ENCODE results near the gene CBR3. TPM values are rescaled to one million over a fixed set of nuclear protein-coding genes. Genes with fewer than 3 reads are reported as not detected.
A peak's percentile ranks its signal among the peaks of the same experiment; 100 is the strongest.
"Not testable (repeated sequence)": the region's sequence is repeated elsewhere in the genome, so short reads cannot be mapped to it uniquely, and the experiment has no call there.

The CBR3 gene
- total RNA-seq, 4 donors from 2014 or later: 15.4 to 32.0 (median 18.4) TPM

DNA sequence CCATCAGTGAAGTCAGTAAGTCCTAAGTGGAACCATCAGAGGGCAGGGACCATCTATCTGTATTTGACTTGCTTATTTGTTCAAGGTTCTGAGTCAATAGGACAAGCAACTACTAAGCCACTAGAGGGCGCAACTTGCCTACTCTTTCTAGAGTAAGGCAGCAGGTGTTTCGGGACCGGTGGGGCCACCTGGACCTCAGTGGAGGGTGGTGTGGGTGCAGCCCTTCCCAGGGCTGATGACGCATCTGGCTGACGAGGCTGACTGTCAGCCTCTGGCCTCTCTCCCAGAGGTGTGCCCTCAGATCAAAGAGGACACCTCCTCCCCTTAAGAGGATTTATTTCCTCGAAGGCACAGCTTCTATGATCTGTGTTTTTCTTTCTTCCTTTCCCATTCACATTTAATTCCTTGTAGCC, 6.6 kb downstream of the CBR3 start:
- TF ChIP-seq, protein P1, sequence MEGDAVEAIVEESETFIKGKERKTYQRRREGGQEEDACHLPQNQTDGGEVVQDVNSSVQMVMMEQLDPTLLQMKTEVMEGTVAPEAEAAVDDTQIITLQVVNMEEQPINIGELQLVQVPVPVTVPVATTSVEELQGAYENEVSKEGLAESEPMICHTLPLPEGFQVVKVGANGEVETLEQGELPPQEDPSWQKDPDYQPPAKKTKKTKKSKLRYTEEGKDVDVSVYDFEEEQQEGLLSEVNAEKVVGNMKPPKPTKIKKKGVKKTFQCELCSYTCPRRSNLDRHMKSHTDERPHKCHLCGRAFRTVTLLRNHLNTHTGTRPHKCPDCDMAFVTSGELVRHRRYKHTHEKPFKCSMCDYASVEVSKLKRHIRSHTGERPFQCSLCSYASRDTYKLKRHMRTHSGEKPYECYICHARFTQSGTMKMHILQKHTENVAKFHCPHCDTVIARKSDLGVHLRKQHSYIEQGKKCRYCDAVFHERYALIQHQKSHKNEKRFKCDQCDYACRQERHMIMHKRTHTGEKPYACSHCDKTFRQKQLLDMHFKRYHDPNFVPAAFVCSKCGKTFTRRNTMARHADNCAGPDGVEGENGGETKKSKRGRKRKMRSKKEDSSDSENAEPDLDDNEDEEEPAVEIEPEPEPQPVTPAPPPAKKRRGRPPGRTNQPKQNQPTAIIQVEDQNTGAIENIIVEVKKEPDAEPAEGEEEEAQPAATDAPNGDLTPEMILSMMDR (IDR thresholded peaks at IDR 0.05): peak in 1 of 3 donors; percentile 19
- peak; percentile 96 for ATAC-seq (ENCODE audit: low FRiP score)
- peak; percentile 59 for DNase-seq (ENCODE audit: low spot score)

DNA sequence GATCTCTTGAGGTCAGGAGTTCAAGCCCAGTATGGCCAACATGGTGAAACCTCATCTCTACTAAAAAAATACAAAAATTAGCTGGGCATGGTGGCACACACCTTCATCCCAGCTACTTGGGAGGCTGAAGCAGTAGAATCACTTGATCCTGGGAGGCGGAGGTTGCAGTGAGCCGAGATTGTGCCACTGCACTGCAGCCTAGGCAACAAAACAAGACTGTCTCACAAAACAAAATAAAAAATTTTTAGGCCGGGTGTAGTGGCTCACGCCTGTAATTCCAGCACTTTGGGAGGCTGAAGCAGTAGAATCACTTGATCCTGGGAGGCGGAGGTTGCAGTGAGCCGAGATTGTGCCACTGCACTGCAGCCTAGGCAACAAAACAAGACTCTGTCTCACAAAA, 9.4 kb downstream of the CBR3 start:
- DNase-seq (ENCODE audit: low spot score); ATAC-seq (ENCODE audit: low FRiP score): not testable (repeated sequence)

DNA sequence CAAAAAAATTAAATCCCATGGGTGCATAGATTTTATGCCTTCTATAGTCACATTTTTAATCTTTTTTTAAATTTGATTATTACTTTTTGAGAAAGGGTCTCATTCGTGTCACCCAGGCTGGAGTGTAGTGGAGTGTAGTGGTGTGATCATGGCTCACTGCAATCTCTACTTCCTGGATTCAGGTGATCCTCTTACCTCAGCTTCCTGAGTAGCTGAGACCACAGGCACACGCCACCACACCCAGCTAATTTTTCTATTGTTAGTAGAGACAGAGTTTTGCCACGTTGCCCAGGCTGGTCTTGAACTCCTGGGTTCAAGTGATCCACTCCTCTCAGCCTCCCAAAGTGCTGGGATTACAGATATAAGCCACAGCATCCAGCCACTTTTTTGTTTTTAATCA, 10.4 kb downstream of the CBR3 start:
- TF ChIP-seq, protein P1 (IDR thresholded peaks at IDR 0.05): no peak
- DNase-seq (ENCODE audit: low spot score) (no peak), ATAC-seq (ENCODE audit: low FRiP score) (no peak)

DNA sequence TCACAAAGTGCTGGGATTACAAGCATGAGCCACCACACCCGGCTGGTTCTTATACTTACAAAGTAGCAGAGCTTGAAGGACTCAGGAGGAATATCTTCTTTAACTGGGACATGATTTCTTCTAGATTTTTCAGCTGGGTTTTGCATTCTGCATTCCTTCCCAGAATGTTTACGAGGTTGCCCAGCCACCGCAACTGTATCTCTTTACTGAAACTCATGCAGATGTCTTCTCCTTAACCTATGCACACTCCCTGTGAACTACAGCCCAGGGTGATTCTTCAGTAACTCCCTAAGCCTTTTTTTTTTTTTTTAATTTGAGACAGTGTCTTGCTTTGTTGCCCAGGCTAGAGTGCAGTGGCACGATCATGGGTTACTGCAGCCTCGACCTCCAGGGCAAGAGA, 13.0 kb downstream of the CBR3 start:
- ATAC-seq (ENCODE audit: low FRiP score): no peak
- TF ChIP-seq, protein P1 (IDR thresholded peaks at IDR 0.05): no peak

DNA sequence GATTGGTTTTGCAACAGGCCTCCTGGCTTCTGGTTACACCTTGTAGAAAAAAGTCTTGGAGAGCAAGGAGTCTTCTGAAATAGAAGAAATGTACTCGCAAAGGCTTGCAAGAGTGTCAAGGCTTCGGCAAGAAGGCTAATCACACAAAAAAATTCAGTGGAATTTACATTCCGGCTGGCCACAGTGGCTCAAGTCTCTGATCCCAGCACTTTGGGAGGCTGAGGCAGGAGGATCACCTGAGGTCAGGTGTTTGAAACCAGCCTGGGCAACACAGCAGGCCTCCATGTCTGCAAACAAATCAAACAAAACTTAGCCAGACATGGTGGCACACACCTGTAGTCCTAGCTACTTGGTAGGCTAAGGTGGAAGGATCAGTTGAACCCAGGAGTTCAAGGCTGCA, 14.0 kb downstream of the CBR3 start:
- no peak for ATAC-seq (ENCODE audit: low FRiP score)
- DNase-seq (ENCODE audit: low spot score): no peak
- TF ChIP-seq, protein P1 (IDR thresholded peaks at IDR 0.05): no peak

More for the DNA sequence above, 13.0 kb downstream of the CBR3 start:
- DNase-seq (ENCODE audit: low spot score): no peak

DNA sequence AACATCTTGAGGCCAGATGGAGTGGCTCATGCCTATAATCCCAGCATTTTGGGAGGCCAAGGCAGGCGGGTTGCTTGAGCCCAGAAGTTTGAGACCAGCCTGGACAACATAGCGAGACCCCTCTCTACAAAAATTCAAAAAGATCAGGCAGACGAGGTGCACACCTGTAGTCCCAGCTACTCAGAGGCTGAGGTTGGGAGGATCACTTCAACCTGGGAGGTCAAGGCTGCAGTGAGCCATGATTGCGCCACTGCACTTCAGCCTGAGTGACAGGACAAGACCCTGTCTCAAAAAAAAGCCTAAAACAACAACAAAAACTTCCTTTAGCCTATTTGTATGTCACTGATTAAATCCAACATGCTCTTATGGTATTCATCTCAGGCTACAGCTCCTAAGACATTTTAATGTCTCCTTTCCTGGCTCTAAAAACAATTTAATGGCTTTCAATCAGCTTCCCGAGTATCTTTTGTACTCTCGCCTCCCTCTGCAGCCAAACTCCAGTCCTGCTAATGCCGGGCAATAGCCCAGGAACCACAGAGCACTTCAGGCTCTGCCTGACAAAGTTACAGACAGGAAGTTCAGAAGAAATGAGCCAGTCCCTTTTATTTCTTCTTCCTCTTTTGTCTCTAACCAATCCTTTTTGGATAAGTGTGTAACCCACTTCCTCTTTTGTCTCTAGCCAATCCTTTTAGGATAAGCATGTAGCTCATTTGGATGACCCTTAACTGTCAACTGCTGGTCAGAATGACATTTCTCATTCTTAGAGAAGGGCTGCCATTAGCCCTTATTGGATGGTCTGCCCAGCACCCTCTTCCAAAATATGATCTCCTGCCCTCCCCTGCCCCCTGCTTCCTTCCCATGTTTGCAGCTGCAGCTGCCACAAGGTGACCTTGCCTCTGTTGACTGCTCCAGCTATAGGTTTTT, 15.2 kb downstream of the CBR3 start:
- ATAC-seq (ENCODE audit: low FRiP score): no peak
- TF ChIP-seq, protein P1 (IDR thresholded peaks at IDR 0.05): no peak
- DNase-seq (ENCODE audit: low spot score): no peak

DNA sequence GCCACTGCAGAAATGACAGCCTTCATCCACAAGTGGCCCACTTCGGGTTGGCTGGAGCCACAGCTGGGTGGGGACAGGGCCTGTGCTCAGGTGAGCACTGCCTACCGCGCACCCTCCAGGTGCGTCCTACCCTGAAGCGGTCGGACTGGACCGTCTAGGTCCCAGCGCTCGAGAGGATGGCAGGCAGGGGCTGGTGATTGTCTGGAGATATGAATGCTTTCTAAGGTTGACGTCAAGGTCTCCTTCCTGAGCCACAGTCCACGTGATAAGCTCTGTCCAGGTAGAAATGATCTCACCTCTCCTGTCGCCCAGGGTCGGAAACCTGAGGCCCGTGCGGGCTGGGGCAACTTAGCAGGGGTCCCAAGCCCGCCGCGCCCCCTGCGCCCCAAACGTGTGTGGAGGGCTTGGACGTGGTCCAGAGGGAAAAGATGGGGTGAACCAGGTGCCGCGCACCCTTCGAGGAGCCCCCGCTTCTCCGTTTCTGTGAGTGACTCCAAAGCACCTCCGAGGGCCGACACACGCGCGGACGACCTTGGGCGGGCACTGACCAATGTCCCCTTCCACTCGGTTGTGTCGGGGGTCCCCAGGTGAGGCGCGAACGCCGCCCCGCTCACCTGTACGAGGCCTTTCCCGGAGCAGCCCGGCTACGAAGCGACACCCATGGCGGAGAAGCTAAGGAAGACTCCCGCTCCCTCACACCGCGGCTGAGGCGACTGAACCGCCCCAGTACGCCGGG, 20.9 kb downstream of the CBR3 start:
- ATAC-seq (ENCODE audit: low FRiP score): no peak
- DNase-seq (ENCODE audit: low spot score): no peak
- TF ChIP-seq, protein P1 (IDR thresholded peaks at IDR 0.05): no peak

Measured in omental fat pad (tissue), 4 donors.